CD4-positive, alpha-beta memory T cell (primary cell): ENCODE data around the gene ENO3. TPM values are rescaled to one million over a fixed set of nuclear protein-coding genes. Genes with fewer than 3 reads are reported as not detected.

Source experiments
- CTCF ChIA-PET: fragments of 350-600 bp; sonication (Branson Sonifier 250); formaldehyde crosslinking; loops from one replicate; lab custom pipeline; 2021; ENCODE audit warnings: inconsistent platforms; ENCODE audit not compliant: partially characterized antibody; lab: Charles Lee
- POLR2A ChIA-PET: fragments of 350-600 bp; sonication (Branson Sonifier 250); formaldehyde crosslinking; loops from one replicate; lab custom pipeline; 2021; ENCODE audit not compliant: partially characterized antibody; lab: Charles Lee
- DNase-seq, 5 donors: peaks; one replicate each; pipeline versions ENCODE4 v3.0.0 to v3.0.0-alpha.2; 2020 to 2022; ENCODE audit warnings: mixed read lengths in 1 of 5
- H3K27ac ChIP-seq: one replicate; pipeline ENCODE4 v1.7.0; 2013; ENCODE audit warnings: low read depth, low read length
- H3K27me3 ChIP-seq: 2 replicates; pipeline ENCODE4 v1.7.0; 2013; ENCODE audit warnings: mild to moderate bottlenecking, low read length, moderate library complexity; ENCODE audit not compliant: insufficient read depth
- H3K36me3 ChIP-seq: 2 replicates; pipeline ENCODE4 v1.7.0; 2013; ENCODE audit warnings: mild to moderate bottlenecking, low read length, moderate library complexity; ENCODE audit not compliant: insufficient read depth
- H3K4me1 ChIP-seq: 2 replicates; pipeline ENCODE4 v1.7.0; 2013; ENCODE audit warnings: mild to moderate bottlenecking, low read length, moderate library complexity; ENCODE audit not compliant: insufficient read depth
- H3K4me3 ChIP-seq, 2 donors: one replicate each; pipeline ENCODE4 v1.7.0; 2013; ENCODE audit warnings: low read length in 2 of 2, mild to moderate bottlenecking in 1 of 2
- H3K9me3 ChIP-seq, 2 donors: one replicate each; pipeline ENCODE4 v1.7.0; 2013; ENCODE audit warnings: low read length in 2 of 2, control low read depth in 1 of 2; ENCODE audit not compliant: control insufficient read depth in 1 of 2
- H3K27ac Mint-ChIP-seq, 7 donors: one replicate each; pipeline ENCODE4 v1.8.0; 2020 to 2021; ENCODE audit warnings: mixed read lengths in 7 of 7, mild to moderate bottlenecking in 6 of 7, inconsistent platforms in 3 of 7, moderate library complexity in 3 of 7
- H3K27me3 Mint-ChIP-seq, 2 donors: one replicate each; pipeline ENCODE4 v1.8.0; 2020 to 2021; ENCODE audit warnings: mixed read lengths in 2 of 2
- H3K36me3 Mint-ChIP-seq, 2 donors: one replicate each; pipeline ENCODE4 v1.8.0; 2020 to 2021; ENCODE audit warnings: mixed read lengths in 2 of 2, inconsistent platforms in 1 of 2, mild to moderate bottlenecking in 1 of 2
- H3K4me1 Mint-ChIP-seq, 4 donors: one replicate each; pipeline ENCODE4 v1.8.0; 2020 to 2021; ENCODE audit warnings: mixed read lengths in 4 of 4, mild to moderate bottlenecking in 1 of 4
- H3K4me3 Mint-ChIP-seq, 8 donors: one replicate each; pipeline ENCODE4 v1.8.0; 2020 to 2021; ENCODE audit warnings: mixed read lengths in 8 of 8, mild to moderate bottlenecking in 7 of 8, moderate library complexity in 6 of 8, inconsistent platforms in 3 of 8
- H3K9me3 Mint-ChIP-seq, 8 donors: one replicate each; pipeline ENCODE4 v1.8.0; 2020 to 2021; ENCODE audit warnings: mixed read lengths in 8 of 8, mild to moderate bottlenecking in 5 of 8, inconsistent platforms in 3 of 8, moderate library complexity in 1 of 8
- intact Hi-C: fragments of 100-400 bp; cut with micrococcal nuclease; formaldehyde crosslinking; loops from one replicate; pipeline ENCODE4 v1.15.1; 2023
- polyA plus RNA-seq, 2 donors: library from polyadenylated mRNA; unstranded; fragments of 300-500 nt; fragmentation: Illumina TruSeq; gene quantifications; one replicate each; pipeline ENCODE4 v1.2.3, GENCODE V29; 2021
- total RNA-seq, 2 experiments: library from RNA; stranded (reverse); gene quantifications; one replicate each; pipeline ENCODE4 v1.2.3, GENCODE V29; 2021

ENO3 gene
- total and polyA plus RNA-seq, 4 experiments from 2014 or later, result 1.5 to 21.8 (median 9.3) TPM

DNA sequence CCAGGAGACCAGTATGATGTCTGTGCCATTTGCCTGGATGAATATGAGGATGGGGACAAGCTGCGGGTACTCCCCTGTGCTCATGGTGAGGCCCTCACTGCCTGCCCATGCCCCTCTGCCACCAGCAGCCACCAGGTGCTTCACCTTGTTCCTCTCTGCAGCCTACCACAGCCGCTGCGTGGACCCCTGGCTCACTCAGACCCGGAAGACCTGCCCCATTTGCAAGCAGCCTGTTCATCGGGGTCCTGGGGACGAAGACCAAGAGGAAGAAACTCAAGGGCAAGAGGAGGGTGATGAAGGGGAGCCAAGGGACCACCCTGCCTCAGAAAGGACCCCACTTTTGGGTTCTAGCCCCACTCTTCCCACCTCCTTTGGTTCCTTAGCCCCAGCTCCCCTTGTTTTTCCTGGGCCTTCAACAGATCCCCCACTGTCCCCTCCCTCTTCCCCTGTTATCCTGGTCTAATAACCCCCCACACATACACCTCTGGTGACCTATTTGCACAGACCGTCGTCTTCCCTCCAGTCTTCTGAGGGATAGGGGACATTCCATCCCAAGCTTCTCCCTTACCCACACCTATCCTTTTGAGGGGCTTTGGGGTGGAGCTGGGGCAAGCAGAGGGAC, 6.3 kb upstream of the ENO3 start:
- Histone ChIP-seq H3K4me3 (peak overlapping the region; percentile 45 to 63), H3K9me3 (no peaks in the 10 kb centered on the region), H3K36me3 (peaks cover 41% of the 10 kb centered on the region), H3K4me1 (peaks cover 58% of the 10 kb centered on the region), H3K27ac (peak overlapping the region; percentile 81), H3K27me3 (no peaks in the 10 kb centered on the region)
- H3K27ac Mint-ChIP-seq, result peak overlapping the region; percentile 85 to 97 (median 94)
- ChIA-PET POLR2A (interaction anchor here (0.7 to 25.3 kb wide), 12 partner anchors 8 to 105 kb away, joined by 3 to 973 read pairs (median 4); partner anchors contain the start of genes C17orf107, CHRNE, INCA1 and KIF1C), CTCF (no interaction called here)
- H3K9me3 Mint-ChIP-seq, result peaks cover 0 to 4% (median 0%) of the 10 kb centered on the region in 8 donors
- peak in 1 of 5 donors; percentile 52 for DNase-seq
- peaks cover 52 to 66% of the 10 kb centered on the region in 2 donors for H3K36me3 Mint-ChIP-seq
- H3K4me1 Mint-ChIP-seq, result peaks cover 46 to 84% (median 57%) of the 10 kb centered on the region in 4 donors
- H3K27me3 Mint-ChIP-seq, result no peaks in the 10 kb centered on the region
- H3K4me3 Mint-ChIP-seq, result peak overlapping the region; percentile 86 to 100 (median 98)
- intact Hi-C loops, result loop anchor here (5.0 kb wide), 1 partner anchor 212 kb away; the partner anchor contains the start of gene MED11

DNA sequence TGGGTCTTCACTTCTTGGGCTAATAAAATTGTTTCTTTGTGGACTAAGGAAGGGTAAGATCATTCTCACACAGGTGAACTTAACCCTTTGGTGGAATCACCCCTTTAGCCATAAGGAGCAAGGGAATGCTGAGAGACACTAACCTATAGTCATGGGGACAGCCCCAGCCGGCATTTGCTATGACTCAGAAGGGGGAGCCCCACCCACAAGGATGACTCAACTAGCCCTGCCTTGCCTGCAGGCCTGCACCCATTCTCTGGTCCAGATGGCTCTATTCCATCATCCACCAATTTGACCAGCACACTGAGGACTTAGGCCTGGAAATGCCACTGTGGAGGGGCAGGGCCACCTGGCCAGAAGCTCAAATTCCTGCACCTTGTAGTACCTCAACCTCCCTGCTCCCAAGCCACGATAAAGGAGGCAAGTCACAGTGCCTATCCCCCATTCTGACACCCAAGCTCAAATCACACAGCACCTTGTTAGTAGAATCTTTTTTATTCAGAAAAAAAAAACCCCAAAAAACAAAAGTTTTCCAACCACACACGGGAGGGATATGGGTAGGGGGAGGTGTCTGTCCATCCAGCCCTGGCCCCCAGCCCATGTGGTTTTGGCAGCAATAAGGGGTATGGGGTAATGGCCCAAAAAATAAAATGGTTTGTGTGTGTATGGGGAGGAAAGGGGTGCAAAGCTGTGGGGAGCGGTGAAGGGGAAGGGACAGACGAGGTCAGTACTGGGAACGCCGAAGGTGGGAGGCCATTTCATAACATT, 5.6 kb upstream of the ENO3 start:
- DNase-seq, result peak; percentile 54 to 92 (median 59)
- Histone ChIP-seq H3K27me3 (no peaks in the 10 kb centered on the region), H3K27ac (peak overlapping the region; percentile 81), H3K9me3 (no peaks in the 10 kb centered on the region), H3K36me3 (peaks cover 41% of the 10 kb centered on the region), H3K4me3 (peak overlapping the region; percentile 45 to 63), H3K4me1 (peaks cover 61% of the 10 kb centered on the region)
- Mint-ChIP-seq H3K4me1 (peaks cover 46 to 82% (median 57%) of the 10 kb centered on the region in 4 donors), H3K27ac (peak overlapping the region; percentile 85 to 97 (median 94)), H3K27me3 (no peaks in the 10 kb centered on the region), H3K4me3 (peak overlapping the region; percentile 86 to 100 (median 98)), H3K36me3 (peaks cover 52 to 62% of the 10 kb centered on the region in 2 donors), H3K9me3 (peaks cover 0 to 2% (median 0%) of the 10 kb centered on the region in 8 donors)
- POLR2A ChIA-PET, result interaction anchor here (1.0 to 25.3 kb wide), 14 partner anchors 9 to 230 kb away, joined by 3 to 973 read pairs (median 8); partner anchors contain the start of genes C17orf107, CAMTA2, CHRNE and INCA1
- CTCF ChIA-PET, result interaction anchor here (1.0 to 1.9 kb wide), 3 partner anchors 22 to 42 kb away, joined by 3 to 7 read pairs (median 5); partner anchors contain the start of genes CAMTA2 and SPAG7
- intact Hi-C loops, result no loop called here

DNA sequence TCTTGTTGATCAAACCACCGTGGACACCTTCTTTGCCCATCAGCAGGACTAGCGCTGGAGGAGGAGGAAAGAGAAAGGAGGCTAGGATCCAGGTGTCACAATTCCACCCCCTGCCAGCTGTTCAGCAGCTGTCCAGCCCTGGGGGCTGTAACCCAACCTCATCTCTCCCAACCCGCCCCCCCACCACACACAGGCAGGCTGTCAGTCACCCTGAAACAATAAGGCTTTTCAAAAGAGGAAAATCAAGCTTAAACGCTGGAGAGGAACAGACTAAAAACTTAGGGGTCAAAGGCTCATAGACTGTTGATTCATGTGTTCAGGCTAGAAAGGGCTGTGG, 5.0 kb upstream of the ENO3 start:
- H3K4me1 Mint-ChIP-seq, result peaks cover 46 to 85% (median 61%) of the 10 kb centered on the region in 4 donors
- H3K4me3 Mint-ChIP-seq, result peak overlapping the region; percentile 95 to 100 (median 99)
- peaks cover 0 to 2% (median 0%) of the 10 kb centered on the region in 8 donors for H3K9me3 Mint-ChIP-seq
- H3K27me3 Mint-ChIP-seq, result no peaks in the 10 kb centered on the region
- CTCF ChIA-PET, result interaction anchor here (1.0 to 1.9 kb wide), 3 partner anchors 22 to 42 kb away, joined by 3 to 7 read pairs (median 5); partner anchors contain the start of genes CAMTA2 and SPAG7
- Histone ChIP-seq H3K27ac (peak overlapping the region; percentile 94), H3K4me3 (peak overlapping the region; percentile 63 to 94), H3K9me3 (no peaks in the 10 kb centered on the region), H3K27me3 (no peaks in the 10 kb centered on the region), H3K36me3 (peaks cover 41% of the 10 kb centered on the region), H3K4me1 (peaks cover 66% of the 10 kb centered on the region)
- peak overlapping the region; percentile 92 to 97 (median 95) for H3K27ac Mint-ChIP-seq
- H3K36me3 Mint-ChIP-seq, result peaks cover 52 to 62% of the 10 kb centered on the region in 2 donors
- POLR2A ChIA-PET, result interaction anchor here (1.0 to 25.3 kb wide), 12 partner anchors 6 to 231 kb away, joined by 3 to 973 read pairs (median 14); partner anchors contain the start of genes C17orf107, CAMTA2, CHRNE and INCA1
- no peak for DNase-seq
- intact Hi-C loops, result no loop called here

DNA sequence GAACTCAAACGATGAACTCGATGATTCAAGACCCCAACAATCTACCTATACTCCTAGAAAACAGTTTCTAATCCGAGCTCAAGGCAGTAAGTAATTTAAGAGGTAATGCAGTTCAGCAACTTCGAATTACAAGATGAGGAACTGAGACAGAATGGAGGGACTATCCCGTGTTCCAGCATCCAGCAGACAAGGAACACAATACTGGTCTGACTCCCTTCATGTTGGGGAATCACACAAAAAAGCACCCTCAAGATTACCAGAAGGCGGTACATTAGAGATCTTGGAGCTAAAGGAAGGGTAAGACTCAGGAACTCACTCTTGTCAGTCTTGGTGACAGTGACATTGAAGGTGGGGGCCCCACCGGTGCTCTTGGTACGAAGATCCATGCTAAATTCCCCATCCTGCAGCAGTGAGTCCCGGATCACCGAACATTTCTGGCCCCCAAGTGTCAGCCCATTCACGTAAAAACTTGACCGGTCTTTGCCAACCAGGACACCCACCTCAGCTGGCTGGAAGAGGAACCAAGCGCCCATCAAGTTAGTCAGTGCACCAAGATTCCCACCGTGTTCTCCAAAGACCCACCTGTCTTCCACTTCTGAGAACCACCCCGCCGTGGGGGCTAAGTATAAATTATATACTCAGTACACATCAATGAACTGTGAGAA, 4.5 kb upstream of the ENO3 start:
- intact Hi-C loops, result no loop called here

DNA sequence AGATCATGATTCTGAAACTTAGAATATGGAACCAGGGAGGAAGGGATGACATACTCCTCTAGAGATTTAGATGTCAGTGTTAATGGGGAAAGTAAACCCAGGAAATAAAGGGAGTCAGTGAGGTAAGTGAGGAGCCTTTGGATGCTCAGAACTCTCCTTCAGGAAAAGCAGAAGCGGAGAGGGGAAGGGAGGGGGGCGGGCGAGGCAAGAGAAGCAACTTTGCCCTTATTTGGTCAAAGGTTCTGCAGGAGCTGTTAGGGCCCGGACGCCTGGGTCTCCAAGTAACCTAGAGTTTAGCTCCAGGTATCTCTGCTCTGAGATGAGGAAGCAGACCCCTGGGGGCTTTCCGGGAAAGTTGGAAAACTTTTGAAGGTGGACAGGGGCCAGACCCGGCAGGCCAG, 3.9 kb upstream of the ENO3 start:
- ChIA-PET CTCF (interaction anchor here (1.9 to 2.9 kb wide), 2 partner anchors 20 to 38 kb away, joined by 7 to 15 read pairs; partner anchors contain the start of gene SPAG7), POLR2A (interaction anchor here (0.7 to 25.3 kb wide), 19 partner anchors 8 to 804 kb away, joined by 3 to 973 read pairs (median 7); partner anchors contain the start of genes ARRB2, C17orf107, CAMTA2 and CHRNE)
- no peak for DNase-seq
- no peaks in the 10 kb centered on the region for H3K27me3 Mint-ChIP-seq
- H3K27ac Mint-ChIP-seq, result peak overlapping the region; percentile 85 to 96 (median 94)
- intact Hi-C loops, result no loop called here
- no peaks in the 10 kb centered on the region for H3K27me3 ChIP-seq
- H3K9me3 Mint-ChIP-seq, result peaks cover 0 to 2% (median 0%) of the 10 kb centered on the region in 8 donors
- H3K36me3 Mint-ChIP-seq, result peaks cover 43 to 52% of the 10 kb centered on the region in 2 donors
- peak overlapping the region; percentile 95 to 100 (median 99) for H3K4me3 Mint-ChIP-seq
- peak overlapping the region; percentile 94 for H3K27ac ChIP-seq
- peaks cover 62% of the 10 kb centered on the region for H3K4me1 ChIP-seq
- no peaks in the 10 kb centered on the region for H3K9me3 ChIP-seq
- peaks cover 41% of the 10 kb centered on the region for H3K36me3 ChIP-seq
- H3K4me3 ChIP-seq, result peak overlapping the region; percentile 63 to 94
- peaks cover 36 to 79% (median 56%) of the 10 kb centered on the region in 4 donors for H3K4me1 Mint-ChIP-seq

More for the DNA sequence above, 4.5 kb upstream of the ENO3 start:
- Mint-ChIP-seq H3K27me3 (no peaks in the 10 kb centered on the region), H3K9me3 (peaks cover 0 to 2% (median 0%) of the 10 kb centered on the region in 8 donors), H3K27ac (peak overlapping the region; percentile 85 to 96 (median 94)), H3K4me1 (peaks cover 42 to 85% (median 59%) of the 10 kb centered on the region in 4 donors), H3K36me3 (peaks cover 47 to 57% of the 10 kb centered on the region in 2 donors), H3K4me3 (peak overlapping the region; percentile 95 to 100 (median 99))
- Histone ChIP-seq H3K4me1 (peaks cover 68% of the 10 kb centered on the region), H3K27ac (peak overlapping the region; percentile 94), H3K36me3 (peaks cover 41% of the 10 kb centered on the region), H3K9me3 (no peaks in the 10 kb centered on the region), H3K4me3 (peak overlapping the region; percentile 63 to 94), H3K27me3 (no peaks in the 10 kb centered on the region)
- DNase-seq, result no peak
- CTCF ChIA-PET, result interaction anchor here (1.0 to 2.9 kb wide), 4 partner anchors 21 to 41 kb away, joined by 3 to 15 read pairs (median 6); partner anchors contain the start of genes CAMTA2 and SPAG7
- POLR2A ChIA-PET, result interaction anchor here (0.7 to 25.3 kb wide), 14 partner anchors 7 to 803 kb away, joined by 3 to 973 read pairs (median 12); partner anchors contain the start of genes C17orf107, CAMTA2, CHRNE and CYB5D2
